ENCODE measurements around the gene LRRC1. TPM values are rescaled to one million over a fixed set of nuclear protein-coding genes. Genes with fewer than 3 reads are reported as not detected.

Gene LRRC1
- total RNA-seq, 1 donor from 2014 or later: 14.3 TPM

GRCh38 chr6:53947780-53948179, 153.0 kb downstream of the LRRC1 start:
- H3K36me3 Mint-ChIP-seq (ENCODE audit: low read depth, unreplicated experiment): peaks cover 2% of the 10 kb centered on the region
- FAIRE-seq (no peak), DNase-seq (ENCODE audit: low read depth) (no peak)
- Histone ChIP-seq H4K20me1 (ENCODE audit: insufficient read depth, low read length) (no peaks in the 10 kb centered on the region), H3K36me3 (ENCODE audit: insufficient read depth, low read length) (no peaks in the 10 kb centered on the region), H3K4me2 (ENCODE audit: low read length) (no peak overlapping the region), H3K4me1 (ENCODE audit: insufficient read depth, low read length) (no peaks in the 10 kb centered on the region), H3K27ac (ENCODE audit: low read depth, low read length) (no peak overlapping the region), H2AFZ (ENCODE audit: low read depth, low read length) (no peak overlapping the region), H3K27me3 (ENCODE audit: insufficient read depth, low read length) (no peaks in the 10 kb centered on the region), H3K79me2 (ENCODE audit: insufficient read depth, low read length) (no peaks in the 10 kb centered on the region), H3K9me3 (ENCODE audit: insufficient read depth, low read depth, low read length) (no peaks in the 10 kb centered on the region), H3K9ac (ENCODE audit: low read length) (no peak overlapping the region), H3K4me3 (ENCODE audit: insufficient read depth, low read depth, low read length) (no peak overlapping the region)
- H3K27ac Mint-ChIP-seq (ENCODE audit: unreplicated experiment): no peak overlapping the region
- no peaks in the 10 kb centered on the region for H3K27me3 Mint-ChIP-seq (ENCODE audit: low read depth, unreplicated experiment)
- no peak overlapping the region for H3K4me3 Mint-ChIP-seq (ENCODE audit: unreplicated experiment)
- peaks cover 17% of the 10 kb centered on the region for H3K9me3 Mint-ChIP-seq (ENCODE audit: unreplicated experiment)
- H3K4me1 Mint-ChIP-seq (ENCODE audit: low read depth, unreplicated experiment): peaks cover 2% of the 10 kb centered on the region
- no peak for TF ChIP-seq EZH2 (IDR thresholded peaks at IDR 0.05; ENCODE audit: insufficient read depth, low read length)
- no peak for TF ChIP-seq CTCF (IDR thresholded peaks at IDR 0.05; ENCODE audit: insufficient read depth, low read depth, low read length)

DNA sequence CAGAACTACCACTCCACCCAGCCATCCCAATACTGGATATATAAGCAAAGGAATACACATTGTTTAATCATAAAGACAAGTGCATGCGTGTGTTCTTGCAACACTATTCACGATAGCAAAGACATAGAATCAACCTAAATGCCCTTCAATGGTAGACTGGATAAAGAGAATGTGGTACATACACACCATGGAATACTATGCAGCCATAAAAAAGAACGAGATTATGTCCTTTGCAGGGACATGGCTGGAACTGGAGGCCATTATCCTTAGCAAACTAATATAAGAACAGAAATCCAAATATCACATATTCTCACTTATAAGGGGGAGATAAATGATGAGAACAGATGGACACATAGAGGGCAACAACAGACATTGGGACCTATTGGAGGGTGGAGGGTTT, 156.6 kb downstream of the LRRC1 start:
- Histone ChIP-seq H3K36me3 (ENCODE audit: insufficient read depth, low read length) (no peaks in the 10 kb centered on the region), H3K9ac (ENCODE audit: low read length) (no peak overlapping the region), H2AFZ (ENCODE audit: low read depth, low read length) (no peak overlapping the region), H3K9me3 (ENCODE audit: insufficient read depth, low read depth, low read length) (no peaks in the 10 kb centered on the region), H3K79me2 (ENCODE audit: insufficient read depth, low read length) (no peaks in the 10 kb centered on the region), H3K27me3 (ENCODE audit: insufficient read depth, low read length) (no peaks in the 10 kb centered on the region), H3K4me1 (ENCODE audit: insufficient read depth, low read length) (no peaks in the 10 kb centered on the region), H4K20me1 (ENCODE audit: insufficient read depth, low read length) (no peaks in the 10 kb centered on the region), H3K4me2 (ENCODE audit: low read length) (no peak overlapping the region), H3K4me3 (ENCODE audit: insufficient read depth, low read depth, low read length) (no peak overlapping the region), H3K27ac (ENCODE audit: low read depth, low read length) (no peak overlapping the region)
- Mint-ChIP-seq H3K36me3 (ENCODE audit: low read depth, unreplicated experiment) (peaks cover 2% of the 10 kb centered on the region), H3K9me3 (ENCODE audit: unreplicated experiment) (peaks cover 17% of the 10 kb centered on the region), H3K27ac (ENCODE audit: unreplicated experiment) (no peak overlapping the region), H3K4me1 (ENCODE audit: low read depth, unreplicated experiment) (no peaks in the 10 kb centered on the region), H3K27me3 (ENCODE audit: low read depth, unreplicated experiment) (no peaks in the 10 kb centered on the region), H3K4me3 (ENCODE audit: unreplicated experiment) (no peak overlapping the region)
- DNase-seq (ENCODE audit: low read depth): no peak
- TF ChIP-seq CTCF (IDR thresholded peaks at IDR 0.05; ENCODE audit: insufficient read depth, low read depth, low read length) (no peak), EZH2 (IDR thresholded peaks at IDR 0.05; ENCODE audit: insufficient read depth, low read length) (no peak)
- FAIRE-seq: peak; percentile 9

DNA sequence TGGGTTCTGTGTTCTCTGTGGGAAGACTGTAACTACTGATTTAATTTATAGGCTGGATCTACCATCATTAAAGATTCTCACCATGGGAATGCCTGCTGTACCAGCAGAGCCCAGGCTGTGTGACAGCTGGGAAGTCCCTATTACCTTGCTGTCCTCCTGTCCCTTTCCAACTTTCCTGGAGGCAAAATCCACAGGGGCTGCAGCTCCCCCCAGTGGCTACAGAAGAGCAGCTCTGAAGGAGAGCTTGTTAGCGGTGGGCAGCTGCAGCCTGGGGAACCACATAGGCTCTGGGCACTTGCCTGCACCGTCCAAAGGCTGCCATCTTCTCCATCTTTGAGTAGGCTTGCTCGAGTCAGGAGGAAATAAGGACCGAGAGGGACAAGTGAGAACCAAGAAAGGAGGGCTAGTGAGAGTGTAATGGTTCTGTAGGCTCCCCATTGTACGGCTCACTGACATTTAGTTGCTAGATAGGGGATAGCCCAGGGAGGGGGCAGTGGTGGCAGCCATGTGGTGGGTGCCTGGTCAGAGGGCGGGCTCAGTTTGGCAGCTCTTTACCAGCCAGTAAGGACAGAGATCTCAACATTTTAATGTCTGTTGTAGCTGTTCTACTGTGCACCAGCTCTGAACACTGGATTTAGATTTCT, 161.4 kb downstream of the LRRC1 start:
- DNase-seq (ENCODE audit: low read depth): peak; percentile 30
- no peak for FAIRE-seq
- Mint-ChIP-seq H3K4me3 (ENCODE audit: unreplicated experiment) (no peak overlapping the region), H3K36me3 (ENCODE audit: low read depth, unreplicated experiment) (no peaks in the 10 kb centered on the region), H3K9me3 (ENCODE audit: unreplicated experiment) (no peaks in the 10 kb centered on the region), H3K27me3 (ENCODE audit: low read depth, unreplicated experiment) (peaks cover 1% of the 10 kb centered on the region), H3K27ac (ENCODE audit: unreplicated experiment) (no peak overlapping the region), H3K4me1 (ENCODE audit: low read depth, unreplicated experiment) (peaks cover 7% of the 10 kb centered on the region)
- Histone ChIP-seq H3K27me3 (ENCODE audit: insufficient read depth, low read length) (no peaks in the 10 kb centered on the region), H4K20me1 (ENCODE audit: insufficient read depth, low read length) (no peaks in the 10 kb centered on the region), H3K4me1 (ENCODE audit: insufficient read depth, low read length) (peaks cover 5% of the 10 kb centered on the region), H2AFZ (ENCODE audit: low read depth, low read length) (peak overlapping the region; percentile 27), H3K4me3 (ENCODE audit: insufficient read depth, low read depth, low read length) (no peak overlapping the region), H3K4me2 (ENCODE audit: low read length) (no peak overlapping the region), H3K79me2 (ENCODE audit: insufficient read depth, low read length) (no peaks in the 10 kb centered on the region), H3K9ac (ENCODE audit: low read length) (no peak overlapping the region), H3K27ac (ENCODE audit: low read depth, low read length) (no peak overlapping the region), H3K36me3 (ENCODE audit: insufficient read depth, low read length) (no peaks in the 10 kb centered on the region), H3K9me3 (ENCODE audit: insufficient read depth, low read depth, low read length) (no peaks in the 10 kb centered on the region)
- TF ChIP-seq CTCF (IDR thresholded peaks at IDR 0.05; ENCODE audit: insufficient read depth, low read depth, low read length): peak; percentile 70
- no peak for TF ChIP-seq EZH2 (IDR thresholded peaks at IDR 0.05; ENCODE audit: insufficient read depth, low read length)

Measured in astrocyte (in vitro differentiated cells and primary cell).